Caco-2 (cell line): Measurements from ENCODE around the gene ZNF414. TPM values are rescaled to one million over a fixed set of nuclear protein-coding genes. Genes with fewer than 3 reads are reported as not detected.
"Not testable (repeated sequence)": the region's sequence is repeated elsewhere in the genome, so short reads cannot be mapped to it uniquely, and the experiment has no call there.

Source experiments
- BruUV-seq: library from RNA; stranded (reverse); fragments of 400-500 nt; replicated peaks from 2 replicates; lab custom pipeline; 2021; lab: Mats Ljungman, UMichigan
- CTCF ChIA-PET: fragments of 300-600 bp; sonication (Branson Sonifier 250); formaldehyde crosslinking; loops from one replicate; lab custom pipeline; 2022; ENCODE audit warnings: antibody characterized with exemption; lab: Charles Lee
- POLR2A ChIA-PET: fragments of 300-600 bp; sonication (Branson Sonifier 250); formaldehyde crosslinking; loops from one replicate; lab custom pipeline; 2022; ENCODE audit warnings: antibody characterized with exemption; lab: Charles Lee
- DNase-seq, 2 experiments: peaks; one replicate each; pipeline versions ENCODE4 v3.0.0 to v3.0.0-alpha.2; 2020 to 2022
- H3K27me3 ChIP-seq: replicated peaks from 2 replicates; pipeline ENCODE4 v1.6.0; 2011; ENCODE audit warnings: low read length; ENCODE audit not compliant: control insufficient read depth, insufficient read depth
- H3K36me3 ChIP-seq: 2 replicates; pipeline ENCODE4 v1.5.1; 2011; ENCODE audit warnings: low read length; ENCODE audit not compliant: control insufficient read depth, insufficient read depth
- H3K4me1 ChIP-seq: fragments of 250-450 bp; sonication (Bioruptor Pico); 2 replicates; pipeline ENCODE4 v1.5.1; 2020; ENCODE audit warnings: mild to moderate bottlenecking
- H3K4me3 ChIP-seq: 2 replicates; pipeline ENCODE4 v1.5.1; 2011; ENCODE audit warnings: low read depth, mild to moderate bottlenecking, control low read depth, low read length
- H3K9me3 ChIP-seq: fragments of 250-450 bp; sonication (Bioruptor Pico); 2 replicates; pipeline ENCODE4 v1.5.1; 2020; ENCODE audit warnings: mild to moderate bottlenecking, moderate library complexity
- H3K27ac Mint-ChIP-seq: one replicate; pipeline ENCODE4 v1.8.0; 2022; ENCODE audit warnings: mixed read lengths; ENCODE audit not compliant: unreplicated experiment
- H3K27me3 Mint-ChIP-seq: one replicate; pipeline ENCODE4 v1.8.0; 2022; ENCODE audit warnings: mixed read lengths; ENCODE audit not compliant: insufficient read depth, unreplicated experiment
- H3K36me3 Mint-ChIP-seq: one replicate; pipeline ENCODE4 v1.8.0; 2022; ENCODE audit warnings: mild to moderate bottlenecking, mixed read lengths; ENCODE audit not compliant: insufficient read depth, unreplicated experiment
- H3K4me1 Mint-ChIP-seq: one replicate; pipeline ENCODE4 v1.8.0; 2022; ENCODE audit warnings: low read depth, mixed read lengths; ENCODE audit not compliant: unreplicated experiment
- H3K4me3 Mint-ChIP-seq: one replicate; pipeline ENCODE4 v1.8.0; 2022; ENCODE audit warnings: mild to moderate bottlenecking, moderate library complexity, mixed read lengths; ENCODE audit not compliant: unreplicated experiment
- H3K9me3 Mint-ChIP-seq: one replicate; pipeline ENCODE4 v1.8.0; 2022; ENCODE audit warnings: mixed read lengths; ENCODE audit not compliant: unreplicated experiment
- intact Hi-C: fragments of 100-400 bp; cut with micrococcal nuclease; formaldehyde crosslinking; loops from one replicate; pipeline ENCODE4 v1.10.0; 2022; ENCODE audit not compliant: unreplicated experiment
- total RNA-seq: library from RNA; stranded (reverse); gene quantifications from 2 replicates; pipeline ENCODE4 v1.2.3, GENCODE V29; 2022
- TF ChIP-seq, protein P1 (sequence below), 2 experiments: fragments of 200-600 bp in 1 of 2; IDR thresholded peaks; 1 replicate in 1 of 2; 2 replicates in 1 of 2; pipeline versions ENCODE4 v1.5.1 to v1.8.0; 2011 to 2022; ENCODE audit warnings: antibody characterized with exemption in 1 of 2, control low read depth in 1 of 2, inconsistent platforms in 1 of 2, low read depth in 1 of 2, low read length in 1 of 2, mild to moderate bottlenecking in 1 of 2, moderate library complexity in 1 of 2; ENCODE audit not compliant: insufficient read depth in 1 of 2, severe bottlenecking in 1 of 2, unreplicated experiment in 1 of 2

The ZNF414 gene
- total RNA-seq, 1 experiment from 2014 or later, result 25.0 TPM

DNA sequence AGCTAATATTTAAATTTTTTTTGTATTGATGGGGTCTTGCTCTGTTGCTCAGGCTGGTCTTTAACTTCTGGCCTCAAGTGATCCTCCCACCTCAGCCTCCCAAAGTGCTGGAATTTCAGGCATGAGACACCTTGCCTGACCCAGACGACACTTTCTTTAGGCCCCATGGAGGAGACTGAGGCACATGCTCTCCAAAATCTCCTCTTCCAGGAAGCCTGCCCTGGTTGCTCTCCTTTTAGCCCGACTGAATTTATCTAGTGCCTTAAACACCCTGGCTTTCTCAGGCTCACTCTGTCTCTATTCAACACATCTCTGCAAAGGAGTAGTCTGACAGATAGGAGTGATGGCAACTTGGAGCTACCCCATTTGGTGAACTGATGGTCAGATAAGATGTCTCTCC, 44.4 kb upstream of the ZNF414 start:
- Histone ChIP-seq H3K36me3 (no peaks in the 10 kb centered on the region), H3K27me3 (no peaks in the 10 kb centered on the region), H3K4me1 (no peaks in the 10 kb centered on the region), H3K4me3 (no peak overlapping the region), H3K9me3 (no peaks in the 10 kb centered on the region)
- DNase-seq, result no peak
- Mint-ChIP-seq H3K9me3 (no peaks in the 10 kb centered on the region), H3K27ac (no peak overlapping the region), H3K36me3 (peaks cover 6% of the 10 kb centered on the region), H3K27me3 (no peaks in the 10 kb centered on the region), H3K4me1 (peaks cover 7% of the 10 kb centered on the region), H3K4me3 (no peak overlapping the region)
- ChIA-PET CTCF (interaction anchor here (1.0 kb wide), 2 partner anchors 21 to 23 kb away, joined by 3 read pairs; no protein-coding TSS in a partner anchor), POLR2A (no interaction called here)
- no TSS peak for BruUV-seq
- TF ChIP-seq, protein P1, sequence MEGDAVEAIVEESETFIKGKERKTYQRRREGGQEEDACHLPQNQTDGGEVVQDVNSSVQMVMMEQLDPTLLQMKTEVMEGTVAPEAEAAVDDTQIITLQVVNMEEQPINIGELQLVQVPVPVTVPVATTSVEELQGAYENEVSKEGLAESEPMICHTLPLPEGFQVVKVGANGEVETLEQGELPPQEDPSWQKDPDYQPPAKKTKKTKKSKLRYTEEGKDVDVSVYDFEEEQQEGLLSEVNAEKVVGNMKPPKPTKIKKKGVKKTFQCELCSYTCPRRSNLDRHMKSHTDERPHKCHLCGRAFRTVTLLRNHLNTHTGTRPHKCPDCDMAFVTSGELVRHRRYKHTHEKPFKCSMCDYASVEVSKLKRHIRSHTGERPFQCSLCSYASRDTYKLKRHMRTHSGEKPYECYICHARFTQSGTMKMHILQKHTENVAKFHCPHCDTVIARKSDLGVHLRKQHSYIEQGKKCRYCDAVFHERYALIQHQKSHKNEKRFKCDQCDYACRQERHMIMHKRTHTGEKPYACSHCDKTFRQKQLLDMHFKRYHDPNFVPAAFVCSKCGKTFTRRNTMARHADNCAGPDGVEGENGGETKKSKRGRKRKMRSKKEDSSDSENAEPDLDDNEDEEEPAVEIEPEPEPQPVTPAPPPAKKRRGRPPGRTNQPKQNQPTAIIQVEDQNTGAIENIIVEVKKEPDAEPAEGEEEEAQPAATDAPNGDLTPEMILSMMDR (IDR thresholded peaks at IDR 0.05; ENCODE audit: insufficient read depth in 1 of 2, low read depth in 1 of 2, low read length in 1 of 2, severe bottlenecking in 1 of 2, unreplicated experiment in 1 of 2), result no peak
- intact Hi-C loops, result no loop called here

- ChIA-PET CTCF (interaction anchor here (1.0 kb wide), 2 partner anchors 21 to 23 kb away, joined by 3 read pairs; no protein-coding TSS in a partner anchor), POLR2A (no interaction called here)
- Mint-ChIP-seq H3K4me1 (peaks cover 7% of the 10 kb centered on the region), H3K9me3 (no peaks in the 10 kb centered on the region), H3K36me3 (peaks cover 6% of the 10 kb centered on the region), H3K4me3 (no peak overlapping the region), H3K27ac (no peak overlapping the region), H3K27me3 (no peaks in the 10 kb centered on the region)
- Histone ChIP-seq H3K27me3 (no peaks in the 10 kb centered on the region), H3K4me1 (no peaks in the 10 kb centered on the region), H3K4me3 (no peak overlapping the region), H3K9me3 (no peaks in the 10 kb centered on the region), H3K36me3 (no peaks in the 10 kb centered on the region)
- intact Hi-C loops, result no loop called here
- no TSS peak for BruUV-seq
- no peak for DNase-seq
- TF ChIP-seq, protein P1 (IDR thresholded peaks at IDR 0.05; ENCODE audit: insufficient read depth in 1 of 2, low read depth in 1 of 2, low read length in 1 of 2, severe bottlenecking in 1 of 2, unreplicated experiment in 1 of 2), result no peak
Measured at GRCh38 chr19:8557642-8558238, 43.8 kb upstream of the ZNF414 start.

- H3K9me3 Mint-ChIP-seq, H3K27ac Mint-ChIP-seq, H3K27me3 Mint-ChIP-seq, H3K36me3 ChIP-seq, H3K4me3 ChIP-seq, H3K4me3 Mint-ChIP-seq, H3K27me3 ChIP-seq, BruUV-seq, DNase-seq, H3K4me1 ChIP-seq, H3K36me3 Mint-ChIP-seq, H3K4me1 Mint-ChIP-seq, POLR2A ChIA-PET, H3K9me3 ChIP-seq, intact Hi-C loops: not testable (repeated sequence)
- CTCF ChIA-PET, result interaction anchor here (0.6 kb wide), 1 partner anchor 40 kb away, joined by 5 read pairs; the partner anchor contains the start of gene ZNF414
Measured at GRCh38 chr19:8553729-8554128, 39.8 kb upstream of the ZNF414 start.
